Skeletal muscle cell (primary cell): ENCODE results near the gene CDKN1B.

Experiments used
- DNase-seq: peaks from one replicate; pipeline ENCODE4 v3.0.0-alpha.2; 2010; ENCODE audit warnings: low read depth
- H3K4me3 ChIP-seq: 2 replicates; pipeline ENCODE4 v1.5.1; 2011; ENCODE audit warnings: low read depth, mild to moderate bottlenecking, control low read depth, low read length, moderate library complexity

CDKN1B gene

DNA sequence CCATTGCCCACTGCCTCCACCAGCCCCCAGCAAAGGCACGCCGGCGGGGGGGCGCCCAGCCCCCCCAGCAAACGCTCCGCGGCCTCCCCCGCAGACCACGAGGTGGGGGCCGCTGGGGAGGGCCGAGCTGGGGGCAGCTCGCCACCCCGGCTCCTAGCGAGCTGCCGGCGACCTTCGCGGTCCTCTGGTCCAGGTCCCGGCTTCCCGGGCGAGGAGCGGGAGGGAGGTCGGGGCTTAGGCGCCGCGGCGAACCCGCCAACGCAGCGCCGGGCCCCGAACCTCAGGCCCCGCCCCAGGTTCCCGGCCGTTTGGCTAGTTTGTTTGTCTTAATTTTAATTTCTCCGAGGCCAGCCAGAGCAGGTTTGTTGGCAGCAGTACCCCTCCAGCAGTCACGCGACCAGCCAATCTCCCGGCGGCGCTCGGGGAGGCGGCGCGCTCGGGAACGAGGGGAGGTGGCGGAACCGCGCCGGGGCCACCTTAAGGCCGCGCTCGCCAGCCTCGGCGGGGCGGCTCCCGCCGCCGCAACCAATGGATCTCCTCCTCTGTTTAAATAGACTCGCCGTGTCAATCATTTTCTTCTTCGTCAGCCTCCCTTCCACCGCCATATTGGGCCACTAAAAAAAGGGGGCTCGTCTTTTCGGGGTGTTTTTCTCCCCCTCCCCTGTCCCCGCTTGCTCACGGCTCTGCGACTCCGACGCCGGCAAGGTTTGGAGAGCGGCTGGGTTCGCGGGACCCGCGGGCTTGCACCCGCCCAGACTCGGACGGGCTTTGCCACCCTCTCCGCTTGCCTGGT, at the start of gene CDKN1B:
Gene CDKN1B (plus strand): TSS at position 576 of the 793 bp plus-strand sequence. CDS start 472 bp downstream, outside the sequence.
- DNase-seq, result peak; percentile 80
- peak within 1 kb of the TSS; percentile 69 for H3K4me3 ChIP-seq

DNA sequence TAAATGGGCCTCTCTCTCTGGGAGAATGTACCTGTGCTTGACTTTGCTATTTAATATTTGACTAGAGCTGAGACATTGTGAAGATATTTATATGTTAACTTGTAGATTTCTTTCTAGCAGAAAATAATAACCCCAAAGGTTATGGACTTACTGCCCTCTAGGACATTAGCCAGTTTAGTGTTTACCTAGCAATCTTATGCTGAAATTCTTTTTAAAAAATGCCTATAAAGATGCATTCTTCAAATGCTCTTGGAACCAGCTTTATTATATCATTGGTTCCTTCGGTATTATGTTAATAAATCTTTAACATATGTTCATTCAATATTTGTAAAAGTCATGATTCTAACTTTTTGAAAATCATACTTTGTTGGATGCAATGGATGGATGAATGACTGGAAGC, 49.2 kb upstream of the CDKN1B start:
- no peak overlapping the region for H3K4me3 ChIP-seq
- no peak for DNase-seq

DNA sequence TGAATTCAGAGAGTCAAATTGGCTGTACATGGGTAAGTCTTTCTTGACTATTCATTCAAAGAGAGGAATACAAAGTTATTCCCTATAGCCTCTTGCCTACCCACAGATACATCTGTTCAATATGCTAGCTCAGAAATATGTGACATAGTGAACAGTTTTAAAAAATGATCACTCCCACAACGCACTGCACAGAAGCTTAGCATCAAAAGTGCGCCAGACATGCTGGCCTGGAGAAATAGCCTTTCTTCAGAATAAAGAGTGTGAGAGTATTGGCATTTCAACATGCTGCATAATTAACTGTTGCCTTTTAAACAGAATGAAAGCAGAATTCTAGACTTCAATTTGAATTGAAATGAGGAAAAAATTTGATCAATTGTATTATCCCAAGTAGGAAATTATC, 48.1 kb upstream of the CDKN1B start:
- no peak for DNase-seq
- H3K4me3 ChIP-seq, result no peak overlapping the region

DNA sequence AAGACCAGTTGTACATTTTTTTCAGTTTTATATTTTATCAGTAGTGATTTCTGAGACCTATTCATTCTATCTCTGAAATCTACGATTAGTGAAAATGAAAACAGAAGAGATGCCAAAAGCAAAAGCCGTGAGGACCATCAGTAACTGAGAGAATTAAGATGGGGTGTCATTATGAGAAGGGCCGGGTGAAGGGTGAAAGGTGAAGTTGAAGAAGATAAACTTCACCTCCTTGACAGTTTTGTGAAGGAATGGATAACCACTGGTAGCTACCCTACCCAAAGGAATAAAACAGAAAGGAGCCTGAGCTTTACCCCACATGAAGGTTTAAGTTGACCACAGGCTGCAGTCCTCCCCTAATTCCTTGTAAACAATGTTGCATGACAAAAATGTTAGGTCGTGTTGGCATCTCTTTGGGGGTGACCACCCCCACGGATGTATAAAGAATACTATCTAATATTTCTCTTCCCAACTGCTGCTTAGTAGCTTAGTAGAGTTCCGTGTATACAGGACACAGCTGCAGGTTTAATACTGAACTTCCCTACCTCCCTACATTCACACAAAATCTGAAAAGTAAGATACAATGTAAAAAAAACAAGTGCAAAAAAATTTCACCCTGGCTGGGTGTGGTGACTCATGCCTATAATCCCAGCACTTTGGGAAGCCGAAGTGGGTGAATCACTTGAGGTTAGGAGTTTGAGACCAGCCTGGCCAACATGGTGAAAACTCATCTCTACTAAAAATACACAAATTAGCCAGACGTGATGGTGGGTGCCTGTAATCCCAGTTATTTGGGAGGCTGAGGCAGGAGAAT, 45.1 kb upstream of the CDKN1B start:
- DNase-seq, result no peak
- no peak overlapping the region for H3K4me3 ChIP-seq

DNA sequence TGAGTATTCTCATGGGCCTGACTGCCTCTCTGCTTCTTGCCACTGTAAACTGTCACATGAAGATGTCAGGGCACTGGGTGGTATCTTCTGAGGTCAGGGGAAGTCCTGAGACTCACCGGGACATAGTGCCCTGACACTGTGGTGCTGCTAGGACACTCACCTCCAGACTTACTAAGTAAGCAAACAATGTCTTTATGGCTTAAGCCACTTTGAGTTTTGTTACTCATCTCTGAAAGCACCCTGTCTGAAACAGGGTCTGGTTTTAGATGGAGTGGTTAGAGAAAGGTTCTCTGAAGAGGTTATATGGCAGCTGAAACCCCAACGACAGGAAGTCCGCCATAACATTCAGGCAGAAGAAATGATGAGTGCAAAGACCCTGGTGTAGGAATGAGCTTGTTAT, 43.9 kb upstream of the CDKN1B start:
- DNase-seq, result no peak

DNA sequence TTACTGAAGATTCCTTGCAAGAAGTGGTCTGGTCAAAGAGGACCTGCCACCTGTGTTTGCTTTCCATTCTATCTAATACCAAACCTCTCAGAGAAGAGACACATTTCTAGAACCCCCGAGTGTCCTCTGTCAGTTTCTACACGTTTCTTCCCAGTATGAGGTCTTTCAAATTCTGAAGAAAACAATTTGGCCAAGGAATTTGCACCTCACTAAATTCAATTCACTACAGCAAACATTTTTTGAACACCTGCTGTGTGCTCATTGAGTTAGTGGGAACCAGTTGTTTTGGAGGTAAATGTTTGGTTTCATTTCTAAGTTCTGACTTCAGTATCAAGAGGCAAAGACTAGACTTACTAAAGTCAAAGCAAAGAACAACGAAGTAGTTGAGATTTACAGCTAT, 40.6 kb upstream of the CDKN1B start:
- no peak for DNase-seq
- H3K4me3 ChIP-seq, result no peak overlapping the region

More for the DNA sequence above, 43.9 kb upstream of the CDKN1B start:
- no peak overlapping the region for H3K4me3 ChIP-seq

DNA sequence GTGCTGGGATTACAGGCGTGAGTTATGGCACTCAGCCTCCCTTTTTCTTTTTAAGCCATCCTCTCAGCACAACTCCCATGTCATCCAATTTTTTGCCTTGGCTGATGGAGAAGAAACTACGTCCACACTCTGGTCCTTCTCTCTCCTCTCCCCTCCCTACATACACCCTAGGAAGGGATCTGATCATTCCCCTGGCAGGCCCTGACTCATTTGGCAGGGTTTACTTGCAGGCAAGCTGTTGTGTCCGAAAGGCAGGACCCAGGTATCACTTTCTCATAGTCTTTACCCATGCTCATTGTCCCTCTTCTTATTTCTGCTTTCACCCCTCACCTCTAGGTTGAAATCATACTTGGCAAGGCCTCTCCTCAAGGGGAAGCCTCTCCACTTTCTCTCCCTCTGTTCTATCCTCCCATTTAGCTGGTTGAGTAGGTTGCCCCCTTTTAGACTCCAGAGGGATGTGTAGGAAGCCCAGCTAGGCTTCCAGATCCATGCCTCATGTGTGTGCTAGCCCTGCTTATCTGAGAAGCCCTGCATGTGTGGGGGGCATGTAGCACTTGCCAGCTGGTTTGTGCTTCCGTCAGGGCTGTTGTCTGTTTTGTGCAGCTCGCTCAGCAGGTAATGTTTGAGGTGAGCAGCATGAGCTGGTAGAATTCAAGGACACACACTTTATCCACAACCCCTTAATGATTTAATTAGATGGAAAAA, 36.0 kb upstream of the CDKN1B start:
- DNase-seq, result no peak
- H3K4me3 ChIP-seq, result no peak overlapping the region

DNA sequence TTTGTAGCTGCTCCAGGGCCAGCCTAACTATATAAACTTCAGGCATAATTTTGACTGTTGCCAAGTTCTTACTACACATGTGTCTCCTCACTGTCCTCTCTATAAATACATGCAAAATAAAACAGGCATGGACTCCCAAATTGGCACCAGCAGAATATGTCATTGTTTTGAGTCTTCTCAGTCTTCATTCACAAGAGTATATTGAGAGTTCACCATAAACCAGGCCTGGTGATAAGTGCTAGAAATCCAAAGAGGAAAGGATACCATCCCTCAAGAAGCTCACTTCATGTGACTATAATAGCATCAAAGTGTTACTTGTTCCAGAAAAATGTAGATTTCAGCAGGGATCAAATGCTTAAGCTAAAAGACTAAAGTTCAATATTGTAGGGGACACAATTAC, 34.9 kb upstream of the CDKN1B start:
- DNase-seq, result no peak
- no peak overlapping the region for H3K4me3 ChIP-seq

DNA sequence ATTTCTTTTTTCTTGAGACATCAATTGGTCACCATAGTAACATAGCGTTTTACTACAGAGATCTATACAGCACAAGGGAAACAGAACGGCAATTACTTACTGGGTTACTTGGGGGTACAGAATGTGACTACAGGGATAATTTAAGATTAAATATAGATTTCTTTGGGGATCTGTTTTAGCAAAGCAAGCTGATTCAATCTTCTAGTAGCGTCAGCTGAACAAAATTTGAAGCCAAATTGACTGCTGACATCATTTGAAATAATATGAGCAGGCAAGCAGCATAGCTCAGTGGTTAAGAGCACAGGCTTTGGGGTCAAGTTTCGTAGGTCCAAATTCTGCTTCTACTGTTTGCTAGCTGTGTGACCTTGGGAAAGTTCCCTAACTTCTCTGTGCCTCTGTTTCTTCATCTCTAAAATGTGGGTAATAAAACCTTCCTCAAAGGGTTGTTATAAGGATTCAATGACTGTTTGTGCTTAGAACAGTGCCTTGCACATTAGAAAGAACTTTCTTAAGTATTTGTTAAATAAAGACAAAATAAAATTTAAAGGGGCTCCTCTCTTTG, 34.0 kb upstream of the CDKN1B start:
- no peak overlapping the region for H3K4me3 ChIP-seq
- no peak for DNase-seq

DNA sequence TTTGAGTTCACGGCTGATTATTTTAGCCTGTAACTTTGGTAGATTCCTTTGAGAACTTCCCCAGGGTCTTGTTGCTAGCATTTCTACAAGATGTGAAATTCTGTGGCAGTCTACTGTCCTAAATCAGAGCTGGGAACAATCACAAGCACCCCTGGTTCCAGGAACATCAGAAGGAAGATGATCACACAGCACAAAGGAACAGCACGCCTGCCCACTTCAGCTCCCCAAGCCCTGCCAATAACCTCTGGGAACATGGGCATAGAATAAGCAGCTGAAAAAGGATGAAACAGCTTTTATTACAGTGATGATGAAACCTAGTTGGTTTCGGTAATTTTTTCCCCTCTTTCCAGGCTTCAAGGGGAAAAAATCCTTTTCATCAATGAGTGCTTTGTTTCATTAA, 33.4 kb upstream of the CDKN1B start:
- no peak for DNase-seq
- no peak overlapping the region for H3K4me3 ChIP-seq

DNA sequence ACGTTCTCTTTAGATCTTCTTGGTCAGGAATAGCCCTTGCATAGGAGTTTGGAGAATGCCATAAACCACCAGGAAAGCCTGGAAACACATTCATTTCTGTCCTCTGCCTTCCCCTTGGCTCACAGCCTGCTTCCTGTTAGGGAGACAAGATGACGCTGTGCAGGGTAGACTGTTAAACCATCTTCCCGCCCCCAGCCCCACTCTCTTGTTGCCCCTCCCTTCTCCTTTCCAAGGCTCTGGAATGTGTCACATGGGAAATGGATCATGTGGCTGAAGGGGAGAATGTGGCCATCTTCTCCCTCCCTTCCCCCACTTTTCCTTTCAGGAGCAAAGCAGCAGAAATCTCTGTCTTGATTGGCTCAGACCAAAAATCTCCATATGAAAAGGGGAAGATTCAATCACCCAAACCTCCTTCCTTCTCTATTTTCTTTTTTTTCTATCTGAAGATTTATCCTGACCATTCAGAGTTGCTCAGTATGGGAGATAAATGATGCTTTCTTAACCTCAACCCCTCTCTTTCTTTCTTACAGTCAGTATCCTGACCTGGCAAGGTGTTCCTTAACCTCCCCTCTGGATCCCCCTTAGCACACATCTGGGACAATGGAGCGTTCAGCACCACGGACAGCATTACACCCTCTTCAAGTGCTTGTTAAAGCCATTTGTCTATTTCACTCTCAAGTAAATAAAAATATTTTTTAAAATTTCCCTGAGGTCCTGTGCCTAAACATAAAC, 32.6 kb upstream of the CDKN1B start:
- DNase-seq, result no peak
- no peak overlapping the region for H3K4me3 ChIP-seq

DNA sequence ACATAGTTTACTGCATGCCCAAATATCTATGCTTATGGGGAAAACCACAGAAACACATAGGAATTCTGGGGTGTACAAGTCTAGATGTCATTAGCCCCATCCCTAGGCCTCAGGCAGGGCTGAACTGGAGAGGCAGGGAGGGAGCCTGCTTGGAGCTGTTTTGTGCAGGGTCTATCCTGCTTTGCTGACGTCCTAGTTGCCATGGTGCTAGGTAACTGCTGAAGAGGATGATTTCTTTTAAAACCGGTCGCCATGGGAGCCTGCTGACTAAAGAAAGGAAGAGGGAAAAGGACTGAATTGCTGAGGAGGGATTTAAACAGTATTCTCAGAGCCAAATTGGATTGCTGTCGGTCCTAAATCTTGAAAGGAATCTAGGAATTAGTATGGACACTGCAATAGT, 31.9 kb upstream of the CDKN1B start:
- H3K4me3 ChIP-seq, result no peak overlapping the region
- DNase-seq, result no peak

DNA sequence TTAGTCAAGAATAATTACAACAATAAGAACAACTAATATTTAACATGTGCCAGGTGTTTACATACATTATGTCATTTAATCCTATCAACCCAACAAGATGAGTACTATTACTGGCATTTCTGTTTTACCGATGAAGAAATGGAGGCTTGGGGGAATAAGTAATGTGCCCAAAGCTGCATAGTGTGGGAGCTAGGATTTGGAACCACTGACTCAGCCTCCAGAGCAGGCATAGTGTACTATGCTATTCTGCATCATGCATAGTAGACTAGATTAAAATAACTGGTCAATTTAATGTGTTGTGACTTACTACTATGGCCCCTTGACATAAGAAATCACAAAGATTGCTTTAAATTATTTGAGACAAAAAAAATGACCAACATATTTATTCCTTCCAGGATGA, 30.7 kb upstream of the CDKN1B start:
- no peak for DNase-seq
- H3K4me3 ChIP-seq, result no peak overlapping the region

DNA sequence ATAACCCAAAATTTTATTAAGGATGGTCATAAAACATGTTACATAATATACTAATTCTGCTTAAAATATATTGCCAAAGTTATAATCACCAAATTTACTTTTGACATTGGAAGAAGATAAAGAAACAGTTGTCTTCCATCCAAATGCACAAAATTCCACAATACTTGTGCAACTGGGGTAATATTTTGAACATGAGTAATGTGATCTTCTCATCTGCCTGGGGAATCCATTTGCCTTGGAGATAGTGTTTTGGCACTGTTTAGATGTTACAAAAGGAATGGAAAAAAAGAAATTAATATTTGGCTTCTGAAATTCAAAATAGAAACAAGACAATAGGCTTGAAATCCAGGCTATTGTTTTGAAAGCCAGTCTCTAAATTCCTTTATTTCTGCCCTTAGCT, 30.2 kb upstream of the CDKN1B start:
- no peak for DNase-seq

DNA sequence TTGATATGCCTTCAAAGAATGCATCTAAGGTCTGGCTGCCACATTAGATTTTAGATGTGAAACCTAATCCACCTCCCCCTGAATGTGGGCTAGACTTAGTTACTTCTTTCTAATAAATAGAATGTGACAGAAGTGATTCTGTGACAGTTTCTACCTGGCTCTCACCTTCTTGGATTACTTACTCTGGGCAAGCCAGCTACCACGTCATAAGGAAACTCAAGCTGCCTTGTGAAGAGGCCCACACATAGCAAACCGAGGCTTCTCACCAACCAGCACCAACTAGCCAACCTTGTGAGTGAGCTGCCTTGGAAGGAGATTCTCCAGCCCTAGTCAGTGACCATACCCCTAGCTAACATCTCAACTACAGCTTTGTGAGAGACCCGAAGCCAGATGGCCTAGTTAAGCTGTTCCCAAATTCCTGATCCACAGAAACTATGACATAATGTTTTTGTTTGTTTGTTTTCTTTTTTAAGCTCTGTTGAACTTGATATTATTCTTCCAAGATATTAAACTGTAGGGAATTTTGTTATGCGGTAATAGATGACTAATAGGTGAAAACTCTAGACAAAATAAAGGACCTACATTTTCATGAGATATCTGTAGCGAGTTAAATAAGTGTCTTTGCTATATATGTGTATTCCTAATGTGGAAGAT, 27.4 kb upstream of the CDKN1B start:
- no peak for DNase-seq
- no peak overlapping the region for H3K4me3 ChIP-seq

More for the DNA sequence above, 30.2 kb upstream of the CDKN1B start:
- no peak overlapping the region for H3K4me3 ChIP-seq

DNA sequence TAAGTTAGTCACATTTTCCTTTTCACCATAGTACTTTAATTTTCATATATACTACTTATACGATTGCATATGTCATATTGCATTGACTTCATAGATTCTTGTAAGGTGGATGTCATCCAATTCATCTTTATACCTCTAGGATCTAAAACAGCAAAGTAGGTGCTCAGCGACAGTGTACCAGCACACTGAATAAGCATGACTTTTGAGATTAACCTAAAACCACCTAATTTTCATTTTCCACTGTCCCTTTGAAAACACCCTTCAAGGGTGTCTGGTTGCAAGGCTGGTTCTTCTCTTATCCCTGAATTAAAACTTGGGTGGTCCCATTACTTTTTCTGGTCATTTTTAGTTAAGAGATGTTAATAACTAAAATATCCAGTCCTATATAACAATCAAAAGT, 25.6 kb upstream of the CDKN1B start:
- H3K4me3 ChIP-seq, result no peak overlapping the region

DNA sequence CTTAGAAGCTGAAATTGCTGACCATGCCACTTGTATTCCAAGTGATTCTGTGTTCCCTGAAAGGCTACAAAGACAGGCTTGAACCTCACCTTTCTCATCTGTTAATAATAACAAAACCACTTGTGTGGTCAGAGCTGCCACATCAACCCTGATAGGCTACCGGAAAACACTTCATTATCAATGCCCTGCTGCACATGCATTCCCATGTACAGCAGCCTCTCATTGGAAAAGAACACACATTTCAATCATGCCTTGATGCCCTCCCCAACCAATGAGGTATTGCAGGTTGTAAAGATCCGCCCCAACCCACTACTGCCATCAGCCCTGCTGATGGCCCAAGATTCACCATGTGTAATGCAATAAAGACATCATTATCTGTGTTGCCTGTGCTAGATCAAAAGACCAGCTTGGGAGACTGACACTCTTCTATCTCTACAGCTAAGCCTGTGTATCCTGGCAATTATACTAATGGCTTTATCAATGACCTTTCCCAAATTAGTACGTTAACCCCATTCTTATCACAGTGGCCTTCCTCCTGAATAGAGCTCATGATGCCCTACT, 24.0 kb upstream of the CDKN1B start:
- DNase-seq, result no peak
- H3K4me3 ChIP-seq, result no peak overlapping the region

More for the DNA sequence above, 25.6 kb upstream of the CDKN1B start:
- DNase-seq, result no peak

DNA sequence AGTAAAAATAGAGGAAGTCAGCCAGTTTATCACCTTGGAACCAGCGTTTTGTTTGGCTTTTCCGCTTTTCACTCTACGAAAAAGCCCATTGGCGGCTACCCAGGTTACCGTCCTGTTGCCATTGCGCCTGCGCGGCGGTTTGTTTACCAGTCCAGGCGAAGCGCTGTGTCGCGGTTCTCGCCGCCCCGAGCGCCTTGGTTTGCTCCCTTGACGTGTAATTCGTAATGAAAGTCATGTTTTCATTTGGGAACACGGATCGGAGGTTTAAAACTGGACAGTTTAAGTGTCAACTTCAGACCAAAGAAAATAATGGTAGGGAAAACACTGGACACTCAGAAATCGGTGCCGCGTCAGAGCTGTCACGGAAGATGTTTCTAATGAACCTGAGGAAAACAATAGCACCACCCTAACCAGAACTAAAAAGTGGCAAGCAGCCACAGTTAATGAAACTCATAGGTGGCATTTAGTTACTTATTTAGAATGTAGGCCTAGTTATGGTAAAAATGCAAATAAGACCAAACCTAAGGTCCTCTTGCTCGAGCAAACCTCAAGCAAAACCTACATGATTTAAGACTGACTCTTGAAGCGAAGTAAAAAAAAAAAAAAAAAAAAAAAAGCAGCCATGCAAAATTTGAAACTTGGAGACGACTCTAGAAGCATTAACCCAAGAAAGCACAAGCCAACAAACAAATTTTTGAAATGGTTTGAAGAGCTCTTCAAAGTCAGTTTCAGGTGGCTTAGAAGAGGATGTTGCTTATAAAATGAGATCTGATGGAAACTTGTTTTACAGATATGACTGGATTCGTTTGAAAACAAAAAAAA, 20.4 kb upstream of the CDKN1B start:
- DNase-seq, result peak; percentile 46
- peak overlapping the region; percentile 67 for H3K4me3 ChIP-seq
